SK-N-SH (cell line): Measurements from ENCODE around the gene PCCB. TPM values are rescaled to one million over a fixed set of nuclear protein-coding genes. Genes with fewer than 3 reads are reported as not detected.
A peak's percentile ranks its signal among the peaks of the same experiment; 100 is the strongest.
"Not testable (repeated sequence)": the region's sequence is repeated elsewhere in the genome, so short reads cannot be mapped to it uniquely, and the experiment has no call there.

Experiments used
- CTCF ChIA-PET: fragments of 300-600, 350-600 bp; formaldehyde crosslinking; extraction: SDS; loops from one replicate; lab custom pipeline; 2021; lab: Yijun Ruan, JAX
- POLR2A ChIA-PET: fragments of 350-600 bp; sonication (Branson Sonifier 250); formaldehyde crosslinking; extraction: SDS; loops from one replicate; lab custom pipeline; 2020; ENCODE audit warnings: antibody characterized with exemption, inconsistent platforms; lab: Yijun Ruan, JAX
- DNase-seq: peaks from one replicate; pipeline ENCODE4 v3.0.0; 2012
- H2AFZ ChIP-seq: fragments of 200-600 bp; sonication (generic); 2 replicates; pipeline ENCODE4 v1.8.1; 2016; ENCODE audit warnings: antibody characterized with exemption, mild to moderate bottlenecking, low read depth
- H3F3A ChIP-seq: fragments of 200-600 bp; sonication (generic); replicated peaks from 2 replicates; pipeline ENCODE3; 2016; ENCODE audit warnings: antibody characterized with exemption, mild to moderate bottlenecking; ENCODE audit not compliant: insufficient read depth
- H3K27ac ChIP-seq, 2 experiments: fragments of 200-500 bp in 1 of 2; fragments of 200-600 bp in 1 of 2; sonication (Bioruptor generic) in 1 of 2; sonication (generic), shearing (Covaris generic) in 1 of 2; 2 replicates each; pipeline versions ENCODE4 v1.5.1 to v1.6.1; 2014 to 2016; ENCODE audit warnings: low read depth in 2 of 2, inconsistent platforms in 1 of 2, low read length in 1 of 2, mild to moderate bottlenecking in 1 of 2, mixed read lengths in 1 of 2
- H3K27me3 ChIP-seq: fragments of 200-600 bp; sonication (generic), shearing (Covaris generic); 2 replicates; pipeline ENCODE4 v1.6.1; 2016; ENCODE audit warnings: mixed run types; ENCODE audit not compliant: insufficient read depth
- H3K36me3 ChIP-seq, 2 experiments: fragments of 200-500 bp in 1 of 2; fragments of 200-600 bp in 1 of 2; sonication (Bioruptor generic) in 1 of 2; sonication (generic) in 1 of 2; replicated peaks in 1 of 2; 2 replicates each; pipeline versions ENCODE3 to v1.5.1; 2014 to 2016; ENCODE audit warnings: low read length in 1 of 2, mild to moderate bottlenecking in 1 of 2; ENCODE audit not compliant: insufficient read depth in 2 of 2, control insufficient read depth in 1 of 2
- H3K4me1 ChIP-seq, 2 experiments: fragments of 200-500 bp in 1 of 2; fragments of 200-600 bp in 1 of 2; sonication (Bioruptor generic) in 1 of 2; sonication (generic), shearing (Covaris generic) in 1 of 2; 2 replicates each; pipeline versions ENCODE4 v1.5.1 to v1.6.1; 2014 to 2016; ENCODE audit warnings: low read depth in 1 of 2, low read length in 1 of 2, mixed run types in 1 of 2; ENCODE audit not compliant: insufficient read depth in 2 of 2, control insufficient read depth in 1 of 2
- H3K4me2 ChIP-seq: fragments of 200-600 bp; sonication (generic), shearing (Covaris generic); 2 replicates; pipeline ENCODE4 v1.6.1; 2017; ENCODE audit warnings: mixed run types
- H3K4me3 ChIP-seq, 2 experiments: fragments of 200-500 bp in 1 of 2; fragments of 200-600 bp in 1 of 2; sonication (Bioruptor generic) in 1 of 2; sonication (generic), shearing (Covaris generic) in 1 of 2; 2 replicates each; pipeline versions ENCODE4 v1.5.1 to v1.8.1; 2014 to 2016; ENCODE audit warnings: low read depth in 2 of 2, inconsistent platforms in 1 of 2, low read length in 1 of 2, mild to moderate bottlenecking in 1 of 2, mixed read lengths in 1 of 2, moderate library complexity in 1 of 2
- H3K79me2 ChIP-seq: fragments of 200-600 bp; sonication (generic); 2 replicates; pipeline ENCODE4 v1.8.1; 2017; ENCODE audit warnings: mild to moderate bottlenecking; ENCODE audit not compliant: insufficient read depth
- H3K9ac ChIP-seq: fragments of 200-600 bp; sonication (generic); 2 replicates; pipeline ENCODE4 v1.6.1; 2017; ENCODE audit warnings: mixed run types
- H3K9me2 ChIP-seq: fragments of 200-600 bp; sonication (generic); 2 replicates; pipeline ENCODE4 v1.6.1; 2017; ENCODE audit warnings: mixed run types
- H3K9me3 ChIP-seq: fragments of 200-600 bp; sonication (generic); 2 replicates; pipeline ENCODE4 v1.6.1; 2017; ENCODE audit warnings: mixed run types, mild to moderate bottlenecking, moderate library complexity
- H4K20me1 ChIP-seq: fragments of 200-600 bp; sonication (generic); 2 replicates; pipeline ENCODE4 v1.6.1; 2017; ENCODE audit warnings: mild to moderate bottlenecking, mixed run types; ENCODE audit not compliant: insufficient read depth
- CTCF ChIP-seq: fragments of 200-600 bp; sonication (generic); IDR thresholded peaks from 2 replicates; pipeline ENCODE4 v1.6.1; 2017; ENCODE audit warnings: antibody characterized with exemption, mild to moderate bottlenecking, moderate library complexity
- ELF1 ChIP-seq: IDR thresholded peaks from 2 replicates; pipeline ENCODE4 v1.4.0; 2012
- FOSL2 ChIP-seq: IDR thresholded peaks from 2 replicates; pipeline ENCODE4 v1.4.0; 2012; ENCODE audit warnings: low read depth, mild to moderate bottlenecking, moderate library complexity, borderline replicate concordance
- FOXM1 ChIP-seq: IDR thresholded peaks from 2 replicates; pipeline ENCODE4 v1.4.0; 2012; ENCODE audit warnings: low read depth, mild to moderate bottlenecking
- GATA2 ChIP-seq: sonication (generic); formaldehyde crosslinking; IDR thresholded peaks from 2 replicates; pipeline ENCODE4 v1.5.0; 2020; ENCODE audit warnings: mild to moderate bottlenecking, missing genetic modification reagents
- IRF3 ChIP-seq: fragments of 150-350 bp; IDR thresholded peaks from 2 replicates; pipeline ENCODE4 v1.6.1; 2016; ENCODE audit warnings: mild to moderate bottlenecking, low read depth, low read length
- JUND ChIP-seq: IDR thresholded peaks from 2 replicates; pipeline ENCODE4 v1.4.0; 2012
- MAX ChIP-seq: IDR thresholded peaks from 2 replicates; pipeline ENCODE4 v1.4.0; 2012; ENCODE audit warnings: low read depth
- MXI1 ChIP-seq: IDR thresholded peaks from 2 replicates; pipeline ENCODE4 v1.6.1; 2012; ENCODE audit warnings: mild to moderate bottlenecking, low read depth, low read length, improper control_type of control experiment
- NRF1 ChIP-seq: IDR thresholded peaks from 2 replicates; pipeline ENCODE4 v1.6.1; 2012; ENCODE audit warnings: low read depth, mild to moderate bottlenecking, low read length
- PBX3 ChIP-seq: IDR thresholded peaks from 2 replicates; pipeline ENCODE4; 2012
- RAD21 ChIP-seq: IDR thresholded peaks from 2 replicates; pipeline ENCODE4 v1.6.1; 2012; ENCODE audit warnings: mild to moderate bottlenecking, low read length
- RCOR1 ChIP-seq: fragments of 150-350 bp; IDR thresholded peaks from 2 replicates; pipeline ENCODE4 v1.6.1; 2017; ENCODE audit warnings: antibody characterized with exemption, low read length
- RXRA ChIP-seq: IDR thresholded peaks from 2 replicates; pipeline ENCODE4 v1.4.0; 2012; ENCODE audit warnings: low read depth, mild to moderate bottlenecking, borderline replicate concordance
- SMC3 ChIP-seq: IDR thresholded peaks from 2 replicates; pipeline ENCODE4 v1.6.1; 2012; ENCODE audit warnings: low read depth, low read length, improper control_type of control experiment
- TAF1 ChIP-seq: IDR thresholded peaks from 2 replicates; pipeline ENCODE4 v1.6.1; 2012; ENCODE audit warnings: low read depth, mild to moderate bottlenecking, low read length, moderate library complexity, borderline replicate concordance
- TCF12 ChIP-seq: IDR thresholded peaks from 2 replicates; pipeline ENCODE4 v1.4.0; 2012
- YY1 ChIP-seq: IDR thresholded peaks from 2 replicates; pipeline ENCODE4 v1.4.0; 2012; ENCODE audit warnings: low read depth, mild to moderate bottlenecking
- WGBS: methylation state at CpG from one replicate; pipeline ENCODE4 v1.1.6; 2017; ENCODE audit warnings: low lambda C conversion rate; 5-methylcytosine and 5-hydroxymethylcytosine counted together
- polyA plus RNA-seq, 3 experiments: library from polyadenylated mRNA; depleted of rRNA; stranded (reverse); fragments of >200 nt; gene quantifications; 2 replicates each; pipeline ENCODE4 v1.2.3, GENCODE V29; 2012

PCCB gene
- polyA plus RNA-seq, 1 of the 3 experiments (the other 2 are of a cell fraction) = 67.5 TPM

GRCh38 chr3:136271626-136272025, 21.5 kb downstream of the PCCB start:
- 61% methylated on average over 2 of the region's 2 CpGs for WGBS
- POLR2A ChIA-PET, H3K27me3 ChIP-seq, H3K9ac ChIP-seq, H3F3A ChIP-seq, H3K9me2 ChIP-seq, H3K4me2 ChIP-seq, H4K20me1 ChIP-seq, H3K4me1 ChIP-seq, H3K27ac ChIP-seq, H3K4me3 ChIP-seq, DNase-seq, H3K9me3 ChIP-seq, H3K36me3 ChIP-seq, CTCF ChIA-PET, H2AFZ ChIP-seq, H3K79me2 ChIP-seq: not testable (repeated sequence)
- TF ChIP-seq PBX3 = peak; percentile 13; the same call in 1 of the 2 replicates
- peak; percentile 37 for TF ChIP-seq TCF12

GRCh38 chr3:136276049-136276755, 26.1 kb downstream of the PCCB start:
- Histone ChIP-seq H4K20me1 (no peaks in the 10 kb centered on the region), H2AFZ (no peak overlapping the region), H3K9me2 (no peaks in the 10 kb centered on the region), H3K79me2 (no peaks in the 10 kb centered on the region), H3K4me2 (no peak overlapping the region), H3K27ac (no peak overlapping the region), H3K4me1 (0 out of 4 replicates have a peak, but pooled peaks cover 0 to 5% of the 10 kb centered on the region in 2 experiments), H3K4me3 (no peak overlapping the region), H3K9ac (no peak overlapping the region), H3F3A (no peaks in the 10 kb centered on the region)
- DNase-seq = no peak
- CTCF ChIA-PET = interaction anchor here (1.0 kb wide), 1 partner anchor 18 kb away, joined by 3 read pairs; no protein-coding TSS in a partner anchor
- 92% methylated on average over 4 of the region's 4 CpGs for WGBS
- TF ChIP-seq SMC3 (no peak), YY1 (no peak), RCOR1 (no peak), RXRA (no peak), GATA2 (CRISPR knock-in tag) (no peak), ELF1 (no peak), IRF3 (no peak), MAX (no peak), PBX3 (no peak), JUND (no peak), RAD21 (no peak), FOXM1 (no peak), FOSL2 (no peak), TAF1 (no peak), MXI1 (no peak), NRF1 (no peak), CTCF (no peak)
- TF ChIP-seq, all 33 proteins: peak for 0
- POLR2A ChIA-PET = interaction anchor here (0.6 kb wide), 1 partner anchor 18 kb away, joined by 5 read pairs; no protein-coding TSS in a partner anchor
- H3K27me3 ChIP-seq = no peaks in the 10 kb centered on the region
- H3K36me3 ChIP-seq = peaks cover 16 to 20% of the 10 kb centered on the region in 2 experiments
- peaks cover 19% of the 10 kb centered on the region; the same call in 1 of the 2 replicates for H3K9me3 ChIP-seq
